GM23248 (cell line): ENCODE measurements around the gene EMID1. TPM values are rescaled to one million over a fixed set of nuclear protein-coding genes. Genes with fewer than 3 reads are reported as not detected.

Source experiments
- DNase-seq: peaks from one replicate; pipeline ENCODE4 v3.0.0-alpha.2; 2015
- H2AFZ ChIP-seq: fragments of 200-600 bp; sonication (generic); 2 replicates; pipeline ENCODE4 v1.6.1; 2016; ENCODE audit warnings: antibody characterized with exemption
- H3F3A ChIP-seq: fragments of 200-600 bp; sonication (generic); 2 replicates; pipeline ENCODE4 v1.6.1; 2016; ENCODE audit warnings: mild to moderate bottlenecking, antibody characterized with exemption, mixed run types; ENCODE audit not compliant: insufficient read depth
- H3K27ac ChIP-seq: fragments of 200-600 bp; sonication (generic); 2 replicates; pipeline ENCODE4 v1.5.1; 2016; ENCODE audit warnings: mild to moderate bottlenecking
- H3K27me3 ChIP-seq: fragments of 200-600 bp; sonication (generic); replicated peaks from 2 replicates; pipeline ENCODE4 v1.6.1; 2016; ENCODE audit warnings: mild to moderate bottlenecking; ENCODE audit not compliant: insufficient read depth
- H3K36me3 ChIP-seq: fragments of 200-600 bp; sonication (generic); 2 replicates; pipeline ENCODE4 v1.6.1; 2016; ENCODE audit warnings: low read depth, mild to moderate bottlenecking
- H3K4me1 ChIP-seq: fragments of 200-600 bp; sonication (generic); 2 replicates; pipeline ENCODE4 v1.6.1; 2016; ENCODE audit warnings: mild to moderate bottlenecking; ENCODE audit not compliant: insufficient read depth
- H3K4me2 ChIP-seq: fragments of 200-600 bp; sonication (generic); one replicate; pipeline ENCODE4 v1.6.1; 2016; ENCODE audit warnings: mild to moderate bottlenecking; ENCODE audit not compliant: unreplicated experiment
- H3K4me3 ChIP-seq: fragments of 200-600 bp; sonication (generic); 2 replicates; pipeline ENCODE4 v1.5.1; 2016; ENCODE audit warnings: mild to moderate bottlenecking
- H3K79me2 ChIP-seq: fragments of 200-600 bp; sonication (generic); 2 replicates; pipeline ENCODE4 v1.6.1; 2016; ENCODE audit warnings: mild to moderate bottlenecking; ENCODE audit not compliant: insufficient read depth
- H3K9ac ChIP-seq: fragments of 200-600 bp; sonication (generic); 2 replicates; pipeline ENCODE4 v1.6.1; 2016; ENCODE audit warnings: mild to moderate bottlenecking
- H3K9me2 ChIP-seq: fragments of 200-600 bp; sonication (generic); 2 replicates; pipeline ENCODE4 v1.6.1; 2016; ENCODE audit warnings: mixed run types, mild to moderate bottlenecking, moderate library complexity; ENCODE audit not compliant: insufficient read depth
- H3K9me3 ChIP-seq: fragments of 200-600 bp; sonication (generic); one replicate; pipeline ENCODE4 v1.6.1; 2017; ENCODE audit warnings: low read depth
- H4K20me1 ChIP-seq: fragments of 200-600 bp; sonication (generic); 2 replicates; pipeline ENCODE4 v1.6.0; 2016; ENCODE audit not compliant: insufficient read depth
- EZH2 ChIP-seq: fragments of 200-600 bp; sonication (generic); IDR thresholded peaks from 2 replicates; pipeline ENCODE4 v1.6.1; 2018; ENCODE audit warnings: antibody characterized with exemption, mild to moderate bottlenecking; ENCODE audit not compliant: insufficient read depth, poor library complexity, severe bottlenecking
- EZH2phosphoT487 ChIP-seq: fragments of 200-600 bp; sonication (generic); IDR thresholded peaks from 2 replicates; pipeline ENCODE4 v1.6.1; 2018; ENCODE audit warnings: antibody characterized with exemption, moderate library complexity, mild to moderate bottlenecking, low read depth; ENCODE audit not compliant: insufficient read depth
- WGBS, 2 experiments: methylation state at CpG; one replicate each; pipeline ENCODE4 v1.1.6; 2015 to 2017; ENCODE audit warnings: low lambda C conversion rate in 2 of 2, low coverage in 1 of 2; ENCODE audit errors: missing lambda C conversion rate in 2 of 2; 5-methylcytosine and 5-hydroxymethylcytosine counted together
- in situ Hi-C: fragments of 300-500 bp; cut with MboI; formaldehyde crosslinking; loops from 2 replicates; pipeline ENCODE4 v1.15.0; 2020
- polyA plus RNA-seq: library from polyadenylated mRNA; unstranded; fragments of >200 nt; fragmentation: Nextera tagmentation; extraction: Ambion mirVana; gene quantifications from 2 replicates; pipeline ENCODE4 v1.2.1, GENCODE V29; 2016
- total RNA-seq: library from RNA; depleted of rRNA; stranded (reverse); fragments of >200 nt; shearing (Covaris generic); gene quantifications from 2 replicates; pipeline ENCODE4 v1.2.3, GENCODE V29; 2014

EMID1 gene
- total and polyA plus RNA-seq, 2 experiments from 2014 or later, result not detected

GRCh38 chr22:29190051-29190450 lies 15.6 kb upstream of the EMID1 start:
- peaks cover 19% of the 10 kb centered on the region for H3K27me3 ChIP-seq
- H2AFZ ChIP-seq, result no peak overlapping the region
- no peaks in the 10 kb centered on the region for H3K36me3 ChIP-seq
- H4K20me1 ChIP-seq, result no peaks in the 10 kb centered on the region
- TF ChIP-seq EZH2 (no peak), EZH2phosphoT487 (no peak)
- H3K4me3 ChIP-seq, result no peak overlapping the region
- no peak overlapping the region for H3K4me2 ChIP-seq
- H3K4me1 ChIP-seq, result no peaks in the 10 kb centered on the region
- no peaks in the 10 kb centered on the region for H3K9me2 ChIP-seq
- no peak overlapping the region for H3K27ac ChIP-seq
- no peak overlapping the region for H3K9ac ChIP-seq
- no peaks in the 10 kb centered on the region for H3F3A ChIP-seq
- DNase-seq, result no peak
- in situ Hi-C loops, result no loop called here
- 75 to 78% methylated on average over 8 of the region's 8 CpGs for WGBS, 2 experiments
- no peaks in the 10 kb centered on the region for H3K79me2 ChIP-seq
- H3K9me3 ChIP-seq, result no peaks in the 10 kb centered on the region

DNA sequence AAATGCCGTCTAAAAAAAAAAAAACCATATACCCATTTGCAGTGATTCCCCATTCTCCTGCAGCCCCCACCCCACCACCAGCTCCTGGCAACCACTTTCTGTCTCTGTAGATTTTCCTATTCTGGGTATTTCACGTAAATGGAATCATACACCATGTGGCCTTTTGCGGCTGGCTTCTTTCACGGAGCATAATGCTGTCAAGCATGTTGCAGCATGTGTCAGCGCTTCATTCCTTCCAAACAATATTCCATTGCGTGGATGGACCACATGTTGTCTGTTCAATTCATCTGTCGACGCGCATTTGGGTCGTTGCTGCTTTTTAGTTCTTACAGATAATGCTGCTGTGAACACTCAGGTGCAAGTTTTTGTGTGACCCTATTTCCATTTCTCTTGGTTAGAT lies 14.8 kb upstream of the EMID1 start:
- 34 to 37% methylated on average over 10 of the region's 10 CpGs for WGBS, 2 experiments
- H3K4me1 ChIP-seq, result no peaks in the 10 kb centered on the region

GRCh38 chr22:29193021-29193420 lies 12.7 kb upstream of the EMID1 start:
- no peak for DNase-seq
- WGBS, 2 experiments, result 14 to 20% methylated on average over 8 of the region's 8 CpGs
- H3K4me1 ChIP-seq, result no peaks in the 10 kb centered on the region
- no peaks in the 10 kb centered on the region for H3K9me2 ChIP-seq
- H4K20me1 ChIP-seq, result no peaks in the 10 kb centered on the region
- H3K79me2 ChIP-seq, result no peaks in the 10 kb centered on the region
- H2AFZ ChIP-seq, result no peak overlapping the region
- TF ChIP-seq EZH2phosphoT487 (no peak), EZH2 (no peak)
- in situ Hi-C loops, result no loop called here
- no peaks in the 10 kb centered on the region for H3K9me3 ChIP-seq
- no peak overlapping the region for H3K4me2 ChIP-seq
- H3K4me3 ChIP-seq, result no peak overlapping the region
- no peak overlapping the region for H3K27ac ChIP-seq
- no peaks in the 10 kb centered on the region for H3F3A ChIP-seq
- H3K36me3 ChIP-seq, result no peaks in the 10 kb centered on the region
- peaks cover 24% of the 10 kb centered on the region for H3K27me3 ChIP-seq
- no peak overlapping the region for H3K9ac ChIP-seq

More for the DNA sequence above, 14.8 kb upstream of the EMID1 start:
- Histone ChIP-seq H3K9me2 (no peaks in the 10 kb centered on the region), H3K4me2 (no peak overlapping the region), H2AFZ (no peak overlapping the region), H3K4me3 (no peak overlapping the region), H3K9ac (no peak overlapping the region), H4K20me1 (no peaks in the 10 kb centered on the region), H3K27ac (no peak overlapping the region), H3K79me2 (no peaks in the 10 kb centered on the region), H3F3A (no peaks in the 10 kb centered on the region), H3K36me3 (no peaks in the 10 kb centered on the region), H3K9me3 (no peaks in the 10 kb centered on the region), H3K27me3 (peaks cover 19% of the 10 kb centered on the region)
- peak; percentile 41 for DNase-seq
- in situ Hi-C loops, result no loop called here
- TF ChIP-seq EZH2 (no peak), EZH2phosphoT487 (no peak)

DNA sequence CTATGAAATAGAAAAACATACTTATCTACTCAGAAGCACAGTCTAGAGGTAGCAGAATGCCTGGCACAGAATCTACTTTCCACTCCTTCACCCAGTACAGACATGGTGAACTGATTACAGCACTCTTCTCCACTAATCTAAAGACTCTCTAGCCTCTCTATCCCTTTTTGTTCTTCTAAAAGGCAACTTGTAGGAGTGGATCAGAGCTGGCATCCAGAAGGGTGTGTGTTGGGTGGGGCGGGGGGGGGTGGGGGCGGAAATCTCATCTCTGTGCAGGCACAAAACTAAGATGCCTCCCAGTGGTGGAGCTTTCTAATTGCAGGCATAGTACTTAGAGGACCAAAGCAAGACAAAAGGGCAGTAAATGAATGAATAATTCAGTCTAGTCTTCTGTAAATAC lies 11.5 kb upstream of the EMID1 start:
- Histone ChIP-seq H3K4me2 (no peak overlapping the region), H2AFZ (no peak overlapping the region), H3K79me2 (no peaks in the 10 kb centered on the region), H3K9me2 (no peaks in the 10 kb centered on the region), H3K36me3 (no peaks in the 10 kb centered on the region), H4K20me1 (no peaks in the 10 kb centered on the region), H3K27me3 (peaks cover 26% of the 10 kb centered on the region), H3F3A (no peaks in the 10 kb centered on the region), H3K4me3 (no peak overlapping the region), H3K9me3 (no peaks in the 10 kb centered on the region), H3K27ac (no peak overlapping the region), H3K4me1 (no peaks in the 10 kb centered on the region), H3K9ac (no peak overlapping the region)
- WGBS, 2 experiments, result 25 to 60% methylated on average over 1 to 2 of the region's 2 CpGs
- TF ChIP-seq EZH2phosphoT487 (no peak), EZH2 (no peak)
- in situ Hi-C loops, result no loop called here
- DNase-seq, result no peak
